ENCODE measurements around the gene CCKAR.

DNA sequence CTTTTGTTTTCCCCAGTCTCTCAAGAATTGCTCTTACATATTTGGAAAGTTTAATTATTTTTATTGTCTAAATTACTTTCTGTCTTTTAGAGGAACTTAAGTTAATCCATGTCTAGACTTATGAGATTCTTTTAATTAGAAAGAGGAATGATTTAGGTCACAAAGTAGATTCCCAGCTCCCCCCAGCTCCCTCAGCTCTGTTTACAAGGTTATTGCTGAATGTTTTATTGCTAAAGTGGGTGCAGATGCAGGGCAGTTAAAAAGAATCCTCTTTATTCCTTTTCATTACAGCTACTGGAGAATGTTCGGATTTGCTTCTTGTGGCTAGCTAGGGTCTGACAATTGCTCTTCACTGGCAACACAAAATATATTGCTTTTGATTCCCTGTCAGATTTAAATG, 33.7 kb upstream of the CCKAR start:
- TF ChIP-seq, protein P1, sequence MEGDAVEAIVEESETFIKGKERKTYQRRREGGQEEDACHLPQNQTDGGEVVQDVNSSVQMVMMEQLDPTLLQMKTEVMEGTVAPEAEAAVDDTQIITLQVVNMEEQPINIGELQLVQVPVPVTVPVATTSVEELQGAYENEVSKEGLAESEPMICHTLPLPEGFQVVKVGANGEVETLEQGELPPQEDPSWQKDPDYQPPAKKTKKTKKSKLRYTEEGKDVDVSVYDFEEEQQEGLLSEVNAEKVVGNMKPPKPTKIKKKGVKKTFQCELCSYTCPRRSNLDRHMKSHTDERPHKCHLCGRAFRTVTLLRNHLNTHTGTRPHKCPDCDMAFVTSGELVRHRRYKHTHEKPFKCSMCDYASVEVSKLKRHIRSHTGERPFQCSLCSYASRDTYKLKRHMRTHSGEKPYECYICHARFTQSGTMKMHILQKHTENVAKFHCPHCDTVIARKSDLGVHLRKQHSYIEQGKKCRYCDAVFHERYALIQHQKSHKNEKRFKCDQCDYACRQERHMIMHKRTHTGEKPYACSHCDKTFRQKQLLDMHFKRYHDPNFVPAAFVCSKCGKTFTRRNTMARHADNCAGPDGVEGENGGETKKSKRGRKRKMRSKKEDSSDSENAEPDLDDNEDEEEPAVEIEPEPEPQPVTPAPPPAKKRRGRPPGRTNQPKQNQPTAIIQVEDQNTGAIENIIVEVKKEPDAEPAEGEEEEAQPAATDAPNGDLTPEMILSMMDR (IDR thresholded peaks at IDR 0.05; ENCODE audit: low read length), result no peak
- no peak for TF ChIP-seq EZH2 (IDR thresholded peaks at IDR 0.05; ENCODE audit: borderline replicate concordance, low read length)

Measured in OCI-LY1 (cell line).